Calu3 (cell line): ENCODE results near the gene PTK6. TPM values are rescaled to one million over a fixed set of nuclear protein-coding genes. Genes with fewer than 3 reads are reported as not detected.

Experiments used
- BruUV-seq: library from RNA; stranded (reverse); fragments of 400-500 nt; replicated peaks from 2 replicates; lab custom pipeline; 2021; lab: Mats Ljungman, UMichigan
- CTCF ChIA-PET: fragments of 300-600 bp; sonication (Branson Sonifier 250); formaldehyde crosslinking; loops from one replicate; lab custom pipeline; 2022; ENCODE audit warnings: antibody characterized with exemption; lab: Charles Lee
- DNase-seq: peaks from one replicate; pipeline ENCODE4 v3.0.0; 2022
- H3K27ac Mint-ChIP-seq: one replicate; pipeline ENCODE4 v1.8.0; 2022; ENCODE audit warnings: mixed read lengths; ENCODE audit not compliant: unreplicated experiment
- H3K27me3 Mint-ChIP-seq: one replicate; pipeline ENCODE4 v1.8.0; 2022; ENCODE audit warnings: mixed read lengths; ENCODE audit not compliant: unreplicated experiment
- H3K36me3 Mint-ChIP-seq: one replicate; pipeline ENCODE4 v1.8.0; 2022; ENCODE audit warnings: mild to moderate bottlenecking, moderate library complexity, mixed read lengths; ENCODE audit not compliant: insufficient read depth, unreplicated experiment
- H3K4me1 Mint-ChIP-seq: one replicate; pipeline ENCODE4 v1.8.0; 2022; ENCODE audit warnings: mild to moderate bottlenecking, low read depth, mixed read lengths; ENCODE audit not compliant: unreplicated experiment
- H3K4me3 Mint-ChIP-seq: one replicate; pipeline ENCODE4 v1.8.0; 2022; ENCODE audit warnings: mild to moderate bottlenecking, low read depth, moderate library complexity, mixed read lengths; ENCODE audit not compliant: unreplicated experiment
- H3K9me3 Mint-ChIP-seq: one replicate; pipeline ENCODE4 v1.8.0; 2022; ENCODE audit warnings: low read depth, mixed read lengths; ENCODE audit not compliant: unreplicated experiment
- intact Hi-C: fragments of 100-400 bp; cut with micrococcal nuclease; formaldehyde crosslinking; loops from one replicate; pipeline ENCODE4 v1.10.0; 2022; ENCODE audit not compliant: unreplicated experiment
- total RNA-seq: library from RNA; stranded (reverse); gene quantifications from 2 replicates; pipeline ENCODE4 v1.2.3, GENCODE V29; 2022
- TF ChIP-seq, protein P1 (sequence below): fragments of 200-600 bp; IDR thresholded peaks from one replicate; pipeline ENCODE4 v1.8.0; 2022; ENCODE audit warnings: antibody characterized with exemption; ENCODE audit not compliant: unreplicated experiment

Gene PTK6
- total RNA-seq, 1 experiment from 2014 or later = 15.9 TPM

DNA sequence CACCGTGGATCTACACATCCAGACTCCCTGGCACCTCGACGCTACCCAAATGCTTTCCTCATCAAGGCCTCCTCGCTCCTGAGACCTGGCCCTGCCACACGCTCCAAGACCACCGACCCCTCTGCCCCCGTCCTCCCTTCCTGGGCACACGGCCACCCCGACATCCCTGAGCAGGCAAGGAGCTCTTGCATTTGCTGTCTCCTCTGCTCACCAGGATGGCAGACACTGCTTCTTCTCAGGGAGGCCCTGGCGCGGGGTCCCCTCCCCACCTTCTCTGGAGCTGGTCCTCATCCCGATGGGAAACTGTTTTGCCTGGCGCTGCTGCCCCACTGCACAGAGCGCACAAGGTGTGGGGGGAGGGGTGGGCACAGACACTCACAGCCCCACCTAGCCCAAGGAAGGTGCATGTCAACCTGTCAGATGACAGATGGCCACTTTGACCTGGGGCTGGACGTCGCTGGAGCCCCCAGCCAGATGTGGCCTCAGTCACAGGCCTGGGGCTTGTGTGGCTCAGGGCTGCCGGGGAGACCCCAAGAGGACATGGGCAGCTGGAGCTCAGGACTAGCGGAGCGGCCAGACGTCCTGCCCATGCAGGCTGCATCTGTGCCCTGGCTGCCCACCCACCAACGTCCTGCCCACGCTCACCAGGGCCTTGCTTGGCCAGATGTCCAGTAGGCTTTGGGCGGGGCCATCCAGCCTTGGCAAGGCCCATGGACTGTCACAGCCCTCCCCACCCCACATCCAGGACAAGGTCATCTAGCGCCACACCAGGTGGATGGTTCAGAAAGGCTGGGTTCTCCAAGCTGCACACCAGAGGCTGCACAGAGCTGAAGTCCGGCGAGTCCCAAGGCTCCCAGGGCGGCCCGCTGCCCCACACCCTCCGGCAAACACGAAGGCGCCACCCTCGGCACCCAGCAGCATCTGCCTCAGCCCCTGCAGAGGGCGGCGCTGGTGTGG lies 58.6 kb downstream of the PTK6 start:
- Mint-ChIP-seq H3K9me3 (no peaks in the 10 kb centered on the region), H3K27ac (no peak overlapping the region), H3K4me1 (peaks cover 43% of the 10 kb centered on the region), H3K4me3 (no peak overlapping the region), H3K36me3 (peaks cover 6% of the 10 kb centered on the region), H3K27me3 (peaks cover 100% of the 10 kb centered on the region)
- TF ChIP-seq, protein P1, sequence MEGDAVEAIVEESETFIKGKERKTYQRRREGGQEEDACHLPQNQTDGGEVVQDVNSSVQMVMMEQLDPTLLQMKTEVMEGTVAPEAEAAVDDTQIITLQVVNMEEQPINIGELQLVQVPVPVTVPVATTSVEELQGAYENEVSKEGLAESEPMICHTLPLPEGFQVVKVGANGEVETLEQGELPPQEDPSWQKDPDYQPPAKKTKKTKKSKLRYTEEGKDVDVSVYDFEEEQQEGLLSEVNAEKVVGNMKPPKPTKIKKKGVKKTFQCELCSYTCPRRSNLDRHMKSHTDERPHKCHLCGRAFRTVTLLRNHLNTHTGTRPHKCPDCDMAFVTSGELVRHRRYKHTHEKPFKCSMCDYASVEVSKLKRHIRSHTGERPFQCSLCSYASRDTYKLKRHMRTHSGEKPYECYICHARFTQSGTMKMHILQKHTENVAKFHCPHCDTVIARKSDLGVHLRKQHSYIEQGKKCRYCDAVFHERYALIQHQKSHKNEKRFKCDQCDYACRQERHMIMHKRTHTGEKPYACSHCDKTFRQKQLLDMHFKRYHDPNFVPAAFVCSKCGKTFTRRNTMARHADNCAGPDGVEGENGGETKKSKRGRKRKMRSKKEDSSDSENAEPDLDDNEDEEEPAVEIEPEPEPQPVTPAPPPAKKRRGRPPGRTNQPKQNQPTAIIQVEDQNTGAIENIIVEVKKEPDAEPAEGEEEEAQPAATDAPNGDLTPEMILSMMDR = no peak
- no peak for DNase-seq
- no TSS peak for BruUV-seq
- CTCF ChIA-PET = interaction anchor here (0.6 kb wide), 1 partner anchor 607 kb away, joined by 5 read pairs; no protein-coding TSS in a partner anchor
- intact Hi-C loops = no loop called here

Other genes with a start within 250 kb of the PTK6 start
- 0.44 TPM in 1 of 2 replicates, not detected in the other for gene COL20A1, start 244.2 kb downstream of the PTK6 start, total RNA-seq
- not detected in 2 replicates for gene CHRNA4, start 176.0 kb downstream of the PTK6 start, total RNA-seq
- gene KCNQ2, start 64.7 kb downstream of the PTK6 start, total RNA-seq = 0.07 and 0.38 TPM in 2 replicates
- 359 and 393 TPM in 2 replicates for gene EEF1A2, start 38.3 kb downstream of the PTK6 start, total RNA-seq
- 517 and 545 TPM in 2 replicates for gene PPDPF, start 16.6 kb downstream of the PTK6 start, total RNA-seq
- not detected in 2 replicates for gene SRMS, start 10.4 kb upstream of the PTK6 start, total RNA-seq
- gene FNDC11, start 16.8 kb upstream of the PTK6 start, total RNA-seq = 0.24 TPM in 1 of 2 replicates, not detected in the other
- 135 and 281 TPM in 2 replicates for gene HELZ2, start 36.9 kb upstream of the PTK6 start, total RNA-seq
- gene GMEB2, start 89.7 kb upstream of the PTK6 start, total RNA-seq = 18.6 and 18.8 TPM in 2 replicates
- 2.0 and 2.3 TPM in 2 replicates for gene STMN3, start 116.0 kb upstream of the PTK6 start, total RNA-seq
- 39.1 and 39.8 TPM in 2 replicates for gene RTEL1, start 120.9 kb upstream of the PTK6 start, total RNA-seq
- gene TNFRSF6B, start 159.3 kb upstream of the PTK6 start, total RNA-seq = not detected in 2 replicates
- 74.0 and 85.1 TPM in 2 replicates for gene ARFRP1, start 170.6 kb upstream of the PTK6 start, total RNA-seq
- gene ZGPAT, start 170.7 kb upstream of the PTK6 start, total RNA-seq = 47.0 and 48.4 TPM in 2 replicates
- 25.8 and 27.1 TPM in 2 replicates for gene LIME1, start 199.3 kb upstream of the PTK6 start, total RNA-seq
- 163 and 169 TPM in 2 replicates for gene SLC2A4RG, start 202.4 kb upstream of the PTK6 start, total RNA-seq